HUES6 (cell line): ENCODE measurements around the gene CELA2A.
"Not testable (repeated sequence)": the region's sequence is repeated elsewhere in the genome, so short reads cannot be mapped to it uniquely, and the experiment has no call there.

Source experiments
- H3K27ac ChIP-seq: 2 replicates; pipeline ENCODE4 v1.7.0; 2013; ENCODE audit warnings: low read depth, mild to moderate bottlenecking, low read length, inconsistent platforms
- H3K27me3 ChIP-seq: 2 replicates; pipeline ENCODE4 v1.6.1; 2013; ENCODE audit warnings: low read length; ENCODE audit not compliant: control insufficient read depth, insufficient read depth
- H3K36me3 ChIP-seq: 2 replicates; pipeline ENCODE4 v1.6.1; 2013; ENCODE audit warnings: low read length; ENCODE audit not compliant: control insufficient read depth, insufficient read depth
- H3K4me1 ChIP-seq: 2 replicates; pipeline ENCODE4 v1.6.1; 2013; ENCODE audit warnings: low read length; ENCODE audit not compliant: control insufficient read depth, insufficient read depth
- H3K4me3 ChIP-seq: 2 replicates; pipeline ENCODE4 v1.5.1; 2013; ENCODE audit warnings: low read depth, low read length
- H3K9ac ChIP-seq: one replicate; pipeline ENCODE4 v1.6.1; 2013; ENCODE audit warnings: mild to moderate bottlenecking, low read length
- H3K9me3 ChIP-seq: 2 replicates; pipeline ENCODE4 v1.6.1; 2013; ENCODE audit warnings: low read depth, low read length; ENCODE audit not compliant: control insufficient read depth, insufficient read depth

CELA2A gene

GRCh38 chr1:15506831-15507230, 50.3 kb downstream of the CELA2A start:
- no peak overlapping the region for H3K4me3 ChIP-seq
- H3K9me3 ChIP-seq, result no peaks in the 10 kb centered on the region
- no peak overlapping the region for H3K9ac ChIP-seq
- peaks cover 4% of the 10 kb centered on the region; the same call in 1 of the 2 replicates for H3K36me3 ChIP-seq
- no peak overlapping the region for H3K27ac ChIP-seq
- peaks cover 22% of the 10 kb centered on the region for H3K4me1 ChIP-seq
- no peaks in the 10 kb centered on the region for H3K27me3 ChIP-seq

- no peak overlapping the region for H3K4me3 ChIP-seq
- H3K27me3 ChIP-seq, result no peaks in the 10 kb centered on the region
- H3K27ac ChIP-seq, result no peak overlapping the region
- no peaks in the 10 kb centered on the region for H3K9me3 ChIP-seq
- H3K4me1 ChIP-seq, result peaks cover 22% of the 10 kb centered on the region
- H3K36me3 ChIP-seq, result peaks cover 4% of the 10 kb centered on the region; the same call in 1 of the 2 replicates
- no peak overlapping the region for H3K9ac ChIP-seq
Measured at GRCh38 chr1:15507278-15507677, 50.7 kb downstream of the CELA2A start.

- H3K4me3 ChIP-seq, result no peak overlapping the region
Measured at GRCh38 chr1:15508700-15509487, 52.4 kb downstream of the CELA2A start.

GRCh38 chr1:15509586-15509985, 53.1 kb downstream of the CELA2A start:
- H3K9me3 ChIP-seq, result no peaks in the 10 kb centered on the region
- no peak overlapping the region for H3K27ac ChIP-seq
- H3K4me1 ChIP-seq, result peaks cover 22% of the 10 kb centered on the region
- H3K27me3 ChIP-seq, result no peaks in the 10 kb centered on the region
- no peak overlapping the region for H3K4me3 ChIP-seq
- no peak overlapping the region for H3K9ac ChIP-seq
- H3K36me3 ChIP-seq, result peaks cover 11% of the 10 kb centered on the region; the same call in 1 of the 2 replicates

More at GRCh38 chr1:15508700-15509487, 52.4 kb downstream of the CELA2A start:
- Histone ChIP-seq H3K27me3 (no peaks in the 10 kb centered on the region), H3K27ac (peak overlapping the region; percentile 38; the same call in 1 of the 2 replicates), H3K4me1 (peaks cover 22% of the 10 kb centered on the region), H3K9ac (peak overlapping the region; percentile 38), H3K9me3 (no peaks in the 10 kb centered on the region), H3K36me3 (peaks cover 10% of the 10 kb centered on the region; the same call in 1 of the 2 replicates)

GRCh38 chr1:15510611-15511405, 54.3 kb downstream of the CELA2A start:
- peaks cover 9% of the 10 kb centered on the region; the same call in 1 of the 2 replicates for H3K36me3 ChIP-seq
- H3K27ac ChIP-seq, result no peak overlapping the region
- peaks cover 22% of the 10 kb centered on the region for H3K4me1 ChIP-seq
- no peak overlapping the region for H3K4me3 ChIP-seq
- no peak overlapping the region for H3K9ac ChIP-seq
- H3K27me3 ChIP-seq, result no peaks in the 10 kb centered on the region
- H3K9me3 ChIP-seq, result no peaks in the 10 kb centered on the region

- Histone ChIP-seq H3K27ac (no peak overlapping the region), H3K4me3 (no peak overlapping the region), H3K27me3 (no peaks in the 10 kb centered on the region), H3K4me1 (peaks cover 7% of the 10 kb centered on the region; the same call in 1 of the 2 replicates), H3K9ac (no peak overlapping the region), H3K9me3 (no peaks in the 10 kb centered on the region), H3K36me3 (peaks cover 17% of the 10 kb centered on the region; the same call in 1 of the 2 replicates)
Measured at GRCh38 chr1:15513192-15513591, 56.7 kb downstream of the CELA2A start.

- Histone ChIP-seq H3K9me3 (no peaks in the 10 kb centered on the region), H3K4me1 (peaks cover 6% of the 10 kb centered on the region; the same call in 1 of the 2 replicates), H3K27me3 (no peaks in the 10 kb centered on the region), H3K4me3 (no peak overlapping the region), H3K27ac (no peak overlapping the region), H3K36me3 (peaks cover 17% of the 10 kb centered on the region; the same call in 1 of the 2 replicates), H3K9ac (no peak overlapping the region)
Measured at GRCh38 chr1:15513919-15514318, 57.4 kb downstream of the CELA2A start.

- peaks cover 17% of the 10 kb centered on the region; the same call in 1 of the 2 replicates for H3K36me3 ChIP-seq
- H3K27me3 ChIP-seq, result not testable (repeated sequence)
Measured at GRCh38 chr1:15514557-15514956, 58.0 kb downstream of the CELA2A start.

GRCh38 chr1:15515022-15515663, 58.6 kb downstream of the CELA2A start:
- Histone ChIP-seq H3K27ac (no peak overlapping the region), H3K4me3 (no peak overlapping the region), H3K4me1 (no peaks in the 10 kb centered on the region; the same call in 1 of the 2 replicates), H3K9me3 (no peaks in the 10 kb centered on the region), H3K27me3 (no peaks in the 10 kb centered on the region), H3K36me3 (peaks cover 17% of the 10 kb centered on the region; the same call in 1 of the 2 replicates), H3K9ac (no peak overlapping the region)

More at GRCh38 chr1:15514557-15514956, 58.0 kb downstream of the CELA2A start:
- H3K4me3 ChIP-seq, H3K9ac ChIP-seq, H3K4me1 ChIP-seq, H3K9me3 ChIP-seq, H3K27ac ChIP-seq: not testable (repeated sequence)

GRCh38 chr1:15519625-15520024, 63.1 kb downstream of the CELA2A start:
- no peaks in the 10 kb centered on the region for H3K27me3 ChIP-seq
- no peak overlapping the region for H3K27ac ChIP-seq
- peaks cover 10% of the 10 kb centered on the region; the same call in 1 of the 2 replicates for H3K36me3 ChIP-seq
- H3K9me3 ChIP-seq, result no peaks in the 10 kb centered on the region
- no peak overlapping the region for H3K9ac ChIP-seq
- H3K4me1 ChIP-seq, result peaks cover 8% of the 10 kb centered on the region
- H3K4me3 ChIP-seq, result no peak overlapping the region
